Measurements from ENCODE around the gene E2F8. TPM values are rescaled to one million over a fixed set of nuclear protein-coding genes. Genes with fewer than 3 reads are reported as not detected.

E2F8 gene, protein sequence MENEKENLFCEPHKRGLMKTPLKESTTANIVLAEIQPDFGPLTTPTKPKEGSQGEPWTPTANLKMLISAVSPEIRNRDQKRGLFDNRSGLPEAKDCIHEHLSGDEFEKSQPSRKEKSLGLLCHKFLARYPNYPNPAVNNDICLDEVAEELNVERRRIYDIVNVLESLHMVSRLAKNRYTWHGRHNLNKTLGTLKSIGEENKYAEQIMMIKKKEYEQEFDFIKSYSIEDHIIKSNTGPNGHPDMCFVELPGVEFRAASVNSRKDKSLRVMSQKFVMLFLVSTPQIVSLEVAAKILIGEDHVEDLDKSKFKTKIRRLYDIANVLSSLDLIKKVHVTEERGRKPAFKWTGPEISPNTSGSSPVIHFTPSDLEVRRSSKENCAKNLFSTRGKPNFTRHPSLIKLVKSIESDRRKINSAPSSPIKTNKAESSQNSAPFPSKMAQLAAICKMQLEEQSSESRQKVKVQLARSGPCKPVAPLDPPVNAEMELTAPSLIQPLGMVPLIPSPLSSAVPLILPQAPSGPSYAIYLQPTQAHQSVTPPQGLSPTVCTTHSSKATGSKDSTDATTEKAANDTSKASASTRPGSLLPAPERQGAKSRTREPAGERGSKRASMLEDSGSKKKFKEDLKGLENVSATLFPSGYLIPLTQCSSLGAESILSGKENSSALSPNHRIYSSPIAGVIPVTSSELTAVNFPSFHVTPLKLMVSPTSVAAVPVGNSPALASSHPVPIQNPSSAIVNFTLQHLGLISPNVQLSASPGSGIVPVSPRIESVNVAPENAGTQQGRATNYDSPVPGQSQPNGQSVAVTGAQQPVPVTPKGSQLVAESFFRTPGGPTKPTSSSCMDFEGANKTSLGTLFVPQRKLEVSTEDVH
- 0.34 TPM for total RNA-seq (ENCODE audit: unreplicated experiment)
- long read RNA-seq, result 0 reads

DNA sequence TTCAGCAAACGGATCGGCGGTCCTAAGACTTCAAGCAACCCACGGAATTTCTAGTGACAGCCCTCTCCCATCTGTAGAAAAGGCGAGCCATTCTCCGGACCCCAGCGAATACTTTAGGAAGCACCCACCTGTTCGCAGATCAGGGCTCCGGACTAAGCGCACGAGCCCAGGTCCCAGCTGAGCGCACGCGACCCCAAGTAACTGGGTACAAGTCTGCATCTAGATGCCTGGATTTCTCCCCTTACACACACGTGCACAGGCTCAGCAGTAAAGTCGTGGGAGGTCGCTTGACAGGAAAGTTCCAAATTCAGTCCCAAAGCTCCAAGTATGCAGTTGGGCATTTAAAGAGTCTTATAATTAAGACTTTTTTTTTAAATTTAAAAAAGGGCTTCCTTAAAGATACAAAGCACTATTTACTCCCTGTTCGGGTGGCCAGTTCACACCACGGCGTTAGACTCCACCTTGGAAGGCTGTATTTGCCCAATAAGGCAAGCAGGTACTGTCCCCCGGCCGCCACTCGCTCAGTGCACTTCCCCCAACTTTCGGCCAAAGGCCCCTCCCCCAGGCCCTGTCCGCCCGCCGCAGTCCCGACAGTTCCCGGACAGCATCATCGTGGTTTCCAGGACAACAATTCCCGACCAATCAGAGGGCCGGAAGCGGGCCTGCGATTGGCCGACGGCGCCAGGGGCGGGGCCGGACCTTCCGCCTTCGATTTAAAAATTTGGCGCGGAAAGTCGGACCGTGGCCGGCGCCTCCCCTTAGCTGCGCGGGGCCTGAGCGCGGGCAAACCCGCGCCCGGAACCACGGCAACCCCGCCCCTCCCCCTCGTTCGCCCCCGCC lies at the start of gene E2F8:
Gene E2F8 (minus strand): TSS at position 526 of the 840 bp plus-strand sequence. CDS start 824 bp downstream, outside the sequence.
- Mint-ChIP-seq H3K27me3 (ENCODE audit: unreplicated experiment) (peaks cover 6% of the 10 kb centered on the region), H3K4me1 (ENCODE audit: low read depth, unreplicated experiment) (peaks cover 4% of the 10 kb centered on the region), H3K27ac (ENCODE audit: unreplicated experiment) (no peak within 1 kb of the TSS), H3K4me3 (ENCODE audit: unreplicated experiment) (peak within 1 kb of the TSS; percentile 74), H3K36me3 (ENCODE audit: unreplicated experiment) (no peaks in the 10 kb centered on the region), H3K9me3 (ENCODE audit: unreplicated experiment) (no peaks in the 10 kb centered on the region)
- TF ChIP-seq, protein P1, sequence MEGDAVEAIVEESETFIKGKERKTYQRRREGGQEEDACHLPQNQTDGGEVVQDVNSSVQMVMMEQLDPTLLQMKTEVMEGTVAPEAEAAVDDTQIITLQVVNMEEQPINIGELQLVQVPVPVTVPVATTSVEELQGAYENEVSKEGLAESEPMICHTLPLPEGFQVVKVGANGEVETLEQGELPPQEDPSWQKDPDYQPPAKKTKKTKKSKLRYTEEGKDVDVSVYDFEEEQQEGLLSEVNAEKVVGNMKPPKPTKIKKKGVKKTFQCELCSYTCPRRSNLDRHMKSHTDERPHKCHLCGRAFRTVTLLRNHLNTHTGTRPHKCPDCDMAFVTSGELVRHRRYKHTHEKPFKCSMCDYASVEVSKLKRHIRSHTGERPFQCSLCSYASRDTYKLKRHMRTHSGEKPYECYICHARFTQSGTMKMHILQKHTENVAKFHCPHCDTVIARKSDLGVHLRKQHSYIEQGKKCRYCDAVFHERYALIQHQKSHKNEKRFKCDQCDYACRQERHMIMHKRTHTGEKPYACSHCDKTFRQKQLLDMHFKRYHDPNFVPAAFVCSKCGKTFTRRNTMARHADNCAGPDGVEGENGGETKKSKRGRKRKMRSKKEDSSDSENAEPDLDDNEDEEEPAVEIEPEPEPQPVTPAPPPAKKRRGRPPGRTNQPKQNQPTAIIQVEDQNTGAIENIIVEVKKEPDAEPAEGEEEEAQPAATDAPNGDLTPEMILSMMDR (IDR thresholded peaks at IDR 0.05; ENCODE audit: partially characterized antibody, unreplicated experiment), result no peak
- peak; percentile 95 for DNase-seq

DNA sequence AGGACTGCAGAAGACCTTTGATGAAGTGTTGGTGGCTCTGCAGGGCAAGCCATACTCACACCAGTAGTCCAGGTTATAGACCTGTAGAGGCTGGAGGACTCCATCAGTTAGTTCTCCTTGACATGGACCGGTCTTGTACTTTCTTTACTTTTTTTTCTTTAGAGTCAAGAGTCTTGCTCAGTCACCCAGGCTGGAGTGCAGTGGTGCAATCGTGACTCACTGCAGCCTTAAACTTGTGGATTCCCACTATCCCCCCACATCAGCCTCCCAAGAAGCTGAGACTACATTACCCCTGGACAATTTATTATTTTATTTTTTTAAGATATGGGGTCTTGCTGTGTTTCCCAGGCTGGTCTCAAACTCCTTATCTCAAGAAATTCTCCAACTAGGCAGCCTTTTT lies 49.6 kb upstream of the E2F8 start:
- Mint-ChIP-seq H3K4me3 (ENCODE audit: unreplicated experiment) (no peak overlapping the region), H3K36me3 (ENCODE audit: unreplicated experiment) (no peaks in the 10 kb centered on the region), H3K27ac (ENCODE audit: unreplicated experiment) (no peak overlapping the region), H3K9me3 (ENCODE audit: unreplicated experiment) (peaks cover 3% of the 10 kb centered on the region), H3K4me1 (ENCODE audit: low read depth, unreplicated experiment) (peaks cover 1% of the 10 kb centered on the region), H3K27me3 (ENCODE audit: unreplicated experiment) (peaks cover 2% of the 10 kb centered on the region)
- TF ChIP-seq, protein P1 (IDR thresholded peaks at IDR 0.05; ENCODE audit: partially characterized antibody, unreplicated experiment), result no peak
- DNase-seq, result no peak

DNA sequence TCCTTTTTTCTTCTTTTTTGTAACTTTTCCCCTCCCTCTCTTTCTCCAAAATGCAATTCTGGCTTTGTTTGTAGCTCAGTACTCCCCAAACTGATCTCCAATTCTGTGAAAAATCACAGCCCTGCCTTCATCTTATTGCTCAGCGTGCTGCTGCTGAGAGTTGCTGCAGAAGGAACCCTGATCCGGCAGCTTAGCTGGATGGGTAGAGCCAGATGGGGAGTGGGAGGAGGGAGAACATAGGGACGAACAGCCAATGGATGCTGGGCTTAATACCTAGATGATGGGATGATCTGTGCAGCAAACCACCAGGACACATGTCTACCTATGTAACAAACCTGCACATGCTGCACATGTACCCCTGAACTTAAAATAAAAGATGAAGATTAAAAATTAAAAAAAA lies 47.5 kb upstream of the E2F8 start:
- peaks cover 2% of the 10 kb centered on the region for H3K9me3 Mint-ChIP-seq (ENCODE audit: unreplicated experiment)
- H3K27ac Mint-ChIP-seq (ENCODE audit: unreplicated experiment), result no peak overlapping the region
- DNase-seq, result no peak
- H3K36me3 Mint-ChIP-seq (ENCODE audit: unreplicated experiment), result no peaks in the 10 kb centered on the region
- TF ChIP-seq, protein P1 (IDR thresholded peaks at IDR 0.05; ENCODE audit: partially characterized antibody, unreplicated experiment), result no peak
- H3K4me1 Mint-ChIP-seq (ENCODE audit: low read depth, unreplicated experiment), result peaks cover 1% of the 10 kb centered on the region
- no peak overlapping the region for H3K4me3 Mint-ChIP-seq (ENCODE audit: unreplicated experiment)
- peaks cover 2% of the 10 kb centered on the region for H3K27me3 Mint-ChIP-seq (ENCODE audit: unreplicated experiment)

DNA sequence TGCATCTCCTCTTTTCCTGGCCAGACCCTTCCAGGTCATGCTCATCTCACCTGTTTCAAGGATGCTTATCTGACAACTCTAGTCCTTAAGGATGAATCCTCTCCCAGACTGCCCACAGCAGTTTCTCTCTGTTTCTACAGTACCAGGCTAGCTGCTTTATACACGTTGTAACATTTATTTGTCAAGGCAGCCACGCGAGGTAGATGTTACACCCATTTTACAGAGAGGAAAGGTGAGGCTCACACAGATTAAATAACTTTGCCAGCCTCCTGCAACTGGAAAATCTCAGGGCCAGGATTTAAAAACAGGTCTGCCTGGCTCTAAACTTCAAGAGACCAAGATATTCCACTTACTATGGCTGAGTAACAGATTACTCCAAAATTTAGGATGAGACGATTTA lies 45.7 kb upstream of the E2F8 start:
- Mint-ChIP-seq H3K36me3 (ENCODE audit: unreplicated experiment) (no peaks in the 10 kb centered on the region), H3K4me1 (ENCODE audit: low read depth, unreplicated experiment) (peaks cover 1% of the 10 kb centered on the region), H3K4me3 (ENCODE audit: unreplicated experiment) (no peak overlapping the region), H3K9me3 (ENCODE audit: unreplicated experiment) (peaks cover 2% of the 10 kb centered on the region), H3K27ac (ENCODE audit: unreplicated experiment) (no peak overlapping the region), H3K27me3 (ENCODE audit: unreplicated experiment) (peaks cover 2% of the 10 kb centered on the region)
- DNase-seq, result no peak
- TF ChIP-seq, protein P1 (IDR thresholded peaks at IDR 0.05; ENCODE audit: partially characterized antibody, unreplicated experiment), result no peak

Measured in glutamatergic neuron (in vitro differentiated cells).